Neutrophil (primary cell): ENCODE results near the gene VAMP1.

ENCODE experiments used
- H3K27ac ChIP-seq: fragments of 200-600 bp; sonication (generic); 2 replicates; pipeline ENCODE4 v1.5.1; 2016; ENCODE audit warnings: mild to moderate bottlenecking, moderate library complexity
- H3K27me3 ChIP-seq: fragments of 200-600 bp; sonication (generic); 2 replicates; pipeline ENCODE4 v1.6.0; 2016; ENCODE audit warnings: mild to moderate bottlenecking
- H3K36me3 ChIP-seq: fragments of 200-600 bp; sonication (generic); 2 replicates; pipeline ENCODE4 v1.5.1; 2017
- H3K4me1 ChIP-seq, 2 experiments: fragments of 200-600 bp in 1 of 2; sonication (generic) in 1 of 2; 1 replicate in 1 of 2; 2 replicates in 1 of 2; pipeline versions ENCODE4 v1.5.1 to v1.6.1; 2013 to 2016; ENCODE audit warnings: low read depth in 1 of 2, low read length in 1 of 2, mild to moderate bottlenecking in 1 of 2, moderate library complexity in 1 of 2; ENCODE audit not compliant: control insufficient read depth in 1 of 2, insufficient read depth in 1 of 2
- H3K4me3 ChIP-seq, 2 experiments: fragments of 200-600 bp in 1 of 2; sonication (generic) in 1 of 2; 1 replicate in 1 of 2; 2 replicates in 1 of 2; pipeline ENCODE4 v1.5.1; 2013 to 2016; ENCODE audit warnings: low read depth in 1 of 2, low read length in 1 of 2, mild to moderate bottlenecking in 1 of 2, moderate library complexity in 1 of 2
- H3K9me3 ChIP-seq: fragments of 200-600 bp; sonication (generic); 2 replicates; pipeline ENCODE4 v1.5.1; 2016
- TF ChIP-seq, protein P1 (sequence below): fragments of 200-600 bp; sonication (generic); IDR thresholded peaks from 2 replicates; pipeline ENCODE4 v1.5.1; 2016; ENCODE audit warnings: antibody characterized with exemption

Gene VAMP1

DNA sequence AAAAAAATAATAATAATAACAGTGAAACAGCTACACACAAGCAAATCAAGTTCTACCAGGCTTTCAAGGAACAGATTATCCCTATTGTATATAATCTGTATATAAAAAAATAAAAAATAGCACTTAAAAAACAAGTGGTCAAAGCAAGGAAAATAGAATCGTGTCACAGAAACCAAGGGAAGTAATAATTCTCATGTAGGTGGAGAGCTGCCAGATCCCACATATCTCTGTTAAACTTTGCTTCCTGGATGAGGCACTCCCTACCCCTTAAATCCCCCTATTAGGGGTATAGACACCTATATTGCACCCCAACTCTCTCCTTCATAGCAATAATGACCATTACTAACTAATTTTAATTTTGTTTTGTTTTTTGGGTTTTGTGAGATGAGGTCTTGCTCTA is 30.1 kb downstream of the VAMP1 start:
- Histone ChIP-seq H3K4me1 (no peaks in the 10 kb centered on the region), H3K36me3 (no peaks in the 10 kb centered on the region), H3K9me3 (no peaks in the 10 kb centered on the region), H3K4me3 (no peak overlapping the region), H3K27ac (no peak overlapping the region), H3K27me3 (no peaks in the 10 kb centered on the region)
- TF ChIP-seq, protein P1, sequence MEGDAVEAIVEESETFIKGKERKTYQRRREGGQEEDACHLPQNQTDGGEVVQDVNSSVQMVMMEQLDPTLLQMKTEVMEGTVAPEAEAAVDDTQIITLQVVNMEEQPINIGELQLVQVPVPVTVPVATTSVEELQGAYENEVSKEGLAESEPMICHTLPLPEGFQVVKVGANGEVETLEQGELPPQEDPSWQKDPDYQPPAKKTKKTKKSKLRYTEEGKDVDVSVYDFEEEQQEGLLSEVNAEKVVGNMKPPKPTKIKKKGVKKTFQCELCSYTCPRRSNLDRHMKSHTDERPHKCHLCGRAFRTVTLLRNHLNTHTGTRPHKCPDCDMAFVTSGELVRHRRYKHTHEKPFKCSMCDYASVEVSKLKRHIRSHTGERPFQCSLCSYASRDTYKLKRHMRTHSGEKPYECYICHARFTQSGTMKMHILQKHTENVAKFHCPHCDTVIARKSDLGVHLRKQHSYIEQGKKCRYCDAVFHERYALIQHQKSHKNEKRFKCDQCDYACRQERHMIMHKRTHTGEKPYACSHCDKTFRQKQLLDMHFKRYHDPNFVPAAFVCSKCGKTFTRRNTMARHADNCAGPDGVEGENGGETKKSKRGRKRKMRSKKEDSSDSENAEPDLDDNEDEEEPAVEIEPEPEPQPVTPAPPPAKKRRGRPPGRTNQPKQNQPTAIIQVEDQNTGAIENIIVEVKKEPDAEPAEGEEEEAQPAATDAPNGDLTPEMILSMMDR, result no peak

DNA sequence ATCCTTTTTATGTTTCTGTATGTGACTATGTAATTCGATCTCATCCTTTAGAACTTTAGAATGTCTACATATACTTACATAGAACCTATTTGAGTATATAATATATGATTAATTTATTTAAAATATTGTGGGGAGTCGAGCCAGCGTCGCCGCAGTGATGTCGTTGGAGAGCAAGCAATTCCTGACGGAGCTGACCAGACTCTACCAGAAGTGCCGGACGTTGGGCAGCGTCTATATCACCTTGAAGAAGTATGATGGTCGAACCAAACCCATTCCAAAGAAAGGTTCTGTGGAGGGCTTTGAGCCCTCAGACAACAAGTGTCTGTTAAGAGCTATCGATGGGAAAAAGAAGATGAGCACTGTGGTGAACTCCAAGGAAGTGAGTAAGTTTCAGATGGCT is 32.1 kb downstream of the VAMP1 start:
- no peaks in the 10 kb centered on the region for H3K4me1 ChIP-seq
- no peaks in the 10 kb centered on the region for H3K9me3 ChIP-seq
- H3K27me3 ChIP-seq, result no peaks in the 10 kb centered on the region
- no peak overlapping the region for H3K4me3 ChIP-seq
- TF ChIP-seq, protein P1, result no peak
- H3K27ac ChIP-seq, result no peak overlapping the region
- no peaks in the 10 kb centered on the region for H3K36me3 ChIP-seq

DNA sequence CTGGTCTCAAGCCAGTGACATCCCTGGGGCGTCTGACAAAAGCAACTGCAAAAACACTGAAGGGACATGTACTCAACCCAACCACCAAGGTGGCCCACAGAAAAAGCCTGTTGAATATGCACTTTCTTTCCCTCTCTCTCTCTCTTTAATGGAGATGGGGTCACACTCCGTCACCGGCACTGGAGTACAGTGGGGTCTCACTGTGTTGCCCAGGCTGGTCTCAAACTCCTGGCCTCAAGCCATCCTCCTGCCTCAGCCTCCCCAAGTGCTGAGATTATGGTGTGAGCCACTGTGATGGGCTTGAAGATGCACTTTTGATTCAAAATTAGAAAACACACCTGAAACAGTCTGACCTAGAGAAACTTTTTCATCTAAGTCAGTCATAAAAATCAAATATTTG is 32.9 kb downstream of the VAMP1 start:
- no peak overlapping the region for H3K27ac ChIP-seq
- no peaks in the 10 kb centered on the region for H3K9me3 ChIP-seq
- no peak overlapping the region for H3K4me3 ChIP-seq
- H3K27me3 ChIP-seq, result no peaks in the 10 kb centered on the region
- H3K4me1 ChIP-seq, result no peaks in the 10 kb centered on the region
- no peaks in the 10 kb centered on the region for H3K36me3 ChIP-seq
- TF ChIP-seq, protein P1, result no peak

DNA sequence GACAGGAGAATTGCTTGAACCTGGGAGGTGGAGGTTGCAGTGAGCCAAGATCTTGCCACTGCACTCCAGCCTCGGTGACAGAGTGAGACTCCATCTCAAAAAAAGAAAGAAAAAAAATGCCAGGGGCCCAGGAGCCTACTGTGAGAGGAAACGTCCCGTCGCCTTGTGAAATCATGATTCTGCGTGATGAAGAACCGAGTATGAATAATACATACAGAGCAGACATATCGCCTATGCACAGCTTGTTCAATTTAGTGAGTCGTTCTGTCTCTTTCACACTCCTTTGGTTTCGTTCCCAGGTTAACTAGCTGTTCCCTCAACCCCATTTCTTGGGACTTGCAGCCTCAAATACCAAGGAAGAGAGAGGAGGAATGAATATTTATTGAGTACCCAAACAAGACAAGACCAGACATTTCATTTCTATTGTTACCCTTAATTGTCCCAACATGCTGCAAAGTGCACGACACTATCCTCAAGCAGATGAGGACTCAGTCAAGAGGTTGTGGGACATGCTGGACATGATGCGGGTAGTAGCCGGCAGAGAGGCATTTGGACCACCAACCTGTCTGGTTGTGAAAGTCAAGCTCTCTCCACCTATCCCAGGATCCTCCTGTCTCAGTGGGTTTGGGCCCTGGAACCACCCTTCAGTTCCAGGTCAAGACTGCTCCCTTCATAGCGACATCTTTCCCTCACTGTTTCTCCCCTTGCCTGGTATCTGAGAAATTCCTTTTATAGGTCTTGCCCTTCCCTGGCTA is 34.3 kb downstream of the VAMP1 start:
- H3K4me1 ChIP-seq, result peaks cover 0 to 2% of the 10 kb centered on the region in 2 experiments

DNA sequence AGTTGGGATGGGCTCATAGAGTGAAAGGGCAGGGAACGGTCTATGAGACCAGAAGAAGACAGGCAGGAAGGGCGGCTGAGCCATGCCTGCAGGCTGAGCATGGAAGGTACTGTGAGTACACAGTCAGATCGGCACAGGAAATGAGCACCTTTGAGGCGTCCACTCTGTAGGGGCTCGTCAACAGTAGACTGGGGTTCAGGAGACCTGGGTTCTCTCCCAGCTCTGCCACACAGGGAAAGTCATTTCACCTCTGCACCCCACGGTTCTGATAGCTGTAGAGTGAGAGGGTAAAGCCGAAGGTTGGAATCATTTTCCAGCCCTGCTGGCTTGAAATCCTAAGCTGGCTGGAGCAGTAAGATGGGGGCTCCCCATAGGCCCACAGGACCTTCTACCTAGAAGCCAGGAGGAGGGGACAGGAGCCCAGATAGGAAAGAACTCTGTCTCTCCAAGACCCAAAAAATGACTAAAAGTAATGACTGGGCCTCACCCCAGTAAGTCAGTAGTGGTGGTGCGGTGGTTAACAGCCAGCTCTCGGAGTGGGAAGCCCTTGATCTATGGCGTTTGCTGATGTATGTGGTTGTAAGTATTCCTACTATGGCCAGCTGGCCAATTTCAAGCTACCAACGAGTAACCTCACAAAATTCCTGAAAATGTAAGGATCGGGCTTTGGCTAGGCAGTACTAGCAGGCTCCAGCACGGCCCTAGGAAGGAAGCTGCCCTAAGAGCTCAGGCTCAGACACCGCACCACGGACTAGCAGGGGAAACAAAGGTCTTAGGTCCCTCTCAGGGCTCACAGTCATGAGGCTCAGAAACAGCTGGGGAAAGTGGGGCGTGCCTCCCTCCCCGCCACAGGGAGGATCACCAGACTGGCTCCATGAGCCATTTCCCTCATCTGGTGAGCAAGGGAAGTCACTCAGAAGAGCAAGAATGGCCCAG is 36.0 kb downstream of the VAMP1 start:
- TF ChIP-seq, protein P1, result no peak
- Histone ChIP-seq H3K4me1 (peaks cover 10 to 15% of the 10 kb centered on the region in 2 experiments), H3K27me3 (no peaks in the 10 kb centered on the region), H3K27ac (no peak overlapping the region), H3K9me3 (no peaks in the 10 kb centered on the region), H3K36me3 (no peaks in the 10 kb centered on the region), H3K4me3 (no peak overlapping the region)

More for the DNA sequence above, 34.3 kb downstream of the VAMP1 start:
- Histone ChIP-seq H3K4me3 (no peak overlapping the region), H3K36me3 (no peaks in the 10 kb centered on the region), H3K27me3 (no peaks in the 10 kb centered on the region), H3K27ac (no peak overlapping the region), H3K9me3 (no peaks in the 10 kb centered on the region)
- TF ChIP-seq, protein P1, result no peak
